DMS 273 (cell line): ENCODE data around the gene PGF.
"Not testable (repeated sequence)": the region's sequence is repeated elsewhere in the genome, so short reads cannot be mapped to it uniquely, and the experiment has no call there.

Experiments used
- DNase-seq: peaks from one replicate; lab custom pipeline; 2025; ENCODE audit not compliant: unreplicated experiment; lab: John Stamatoyannopoulos, UW

The PGF gene

GRCh38 chr14:74955229-74956026, at the start of gene PGF:
Gene PGF, minus strand, starts transcription at chr14:74955597. Its CDS starts 355 bp downstream, at chr14:74955242.
- DNase-seq, result peak; percentile 83

- peak; percentile 42 for DNase-seq
Measured at GRCh38 chr14:75003250-75004027, 48.0 kb upstream of the PGF start.

GRCh38 chr14:75002392-75003249, 47.2 kb upstream of the PGF start, which contains the start of gene EIF2B2:
Gene EIF2B2, plus strand, starts transcription at chr14:75002921. Its CDS starts 70 bp downstream, at chr14:75002991.
- DNase-seq, result peak; percentile 99

GRCh38 chr14:75001899-75002298, 46.5 kb upstream of the PGF start:
- no peak for DNase-seq

GRCh38 chr14:75001261-75001660, 45.9 kb upstream of the PGF start:
- DNase-seq, result no peak

- DNase-seq, result not testable (repeated sequence)
Measured at GRCh38 chr14:74995781-74996180, 40.4 kb upstream of the PGF start.

GRCh38 chr14:74994182-74994581, 38.8 kb upstream of the PGF start:
- DNase-seq, result not testable (repeated sequence)

- DNase-seq, result peak; percentile 32
Measured at GRCh38 chr14:74988993-74989392, 33.6 kb upstream of the PGF start.

GRCh38 chr14:74988131-74988530, 32.7 kb upstream of the PGF start:
- no peak for DNase-seq

GRCh38 chr14:74985806-74986205, 30.4 kb upstream of the PGF start:
- DNase-seq, result no peak

GRCh38 chr14:74985028-74985310, 29.6 kb upstream of the PGF start:
- DNase-seq, result no peak

- DNase-seq, result no peak
Measured at GRCh38 chr14:74984236-74985027, 29.0 kb upstream of the PGF start.

- DNase-seq, result no peak
Measured at GRCh38 chr14:74983343-74983742, 27.9 kb upstream of the PGF start.

GRCh38 chr14:74982661-74983060, 27.3 kb upstream of the PGF start:
- DNase-seq, result no peak

- no peak for DNase-seq
Measured at GRCh38 chr14:74981833-74982232, 26.4 kb upstream of the PGF start.

GRCh38 chr14:74981462-74981782, 26.0 kb upstream of the PGF start:
- no peak for DNase-seq

- peak; percentile 68 for DNase-seq
Measured at GRCh38 chr14:74980731-74981461, 25.5 kb upstream of the PGF start.

GRCh38 chr14:74980398-74980730, 25.0 kb upstream of the PGF start:
- DNase-seq, result peak; percentile 70

- DNase-seq, result peak; percentile 99
Measured at GRCh38 chr14:74979442-74980397, 24.3 kb upstream of the PGF start.
